H1 (cell line): ENCODE measurements around the gene MYOT. TPM values are rescaled to one million over a fixed set of nuclear protein-coding genes. Genes with fewer than 3 reads are reported as not detected.

Source experiments
- CTCF ChIA-PET: fragments of 300-600 bp; sonication (Branson Sonifier 250); formaldehyde crosslinking; loops from one replicate; lab custom pipeline; 2021; ENCODE audit not compliant: partially characterized antibody; lab: Charles Lee
- POLR2A ChIA-PET: fragments of 300-600 bp; sonication (Branson Sonifier 250); formaldehyde crosslinking; loops from one replicate; lab custom pipeline; 2021; ENCODE audit warnings: inconsistent platforms; ENCODE audit not compliant: partially characterized antibody; lab: Charles Lee
- DNase-seq, 2 experiments: peaks; one replicate each; pipeline versions ENCODE4 v3.0.0 to v3.0.0-alpha.2; 2010 to 2022; ENCODE audit warnings: low spot score in 2 of 2, low read depth in 1 of 2, mixed read lengths in 1 of 2
- FAIRE-seq: peaks from 2 replicates; lab custom pipeline; 2011; peaks lifted over from hg19 to GRCh38; lab: Jason Lieb, UNC
- H2AFZ ChIP-seq: 2 replicates; pipeline ENCODE4 v1.8.1; 2012; ENCODE audit warnings: low read length, inconsistent platforms
- H2AK5ac ChIP-seq: 2 replicates; pipeline ENCODE4 v1.6.1; 2013; ENCODE audit warnings: low read depth, low read length
- H2BK120ac ChIP-seq: replicated peaks from 2 replicates; pipeline ENCODE3; 2013; ENCODE audit warnings: low read depth, low read length, inconsistent platforms
- H2BK12ac ChIP-seq: 2 replicates; pipeline ENCODE4 v1.6.1; 2013; ENCODE audit warnings: low read depth, low read length
- H2BK15ac ChIP-seq: 2 replicates; pipeline ENCODE4 v1.6.1; 2013; ENCODE audit warnings: low read length
- H2BK20ac ChIP-seq: 2 replicates; pipeline ENCODE4 v1.6.1; 2013; ENCODE audit warnings: low read length
- H2BK5ac ChIP-seq: 2 replicates; pipeline ENCODE4 v1.6.1; 2013; ENCODE audit warnings: low read depth, low read length
- H3K14ac ChIP-seq: 2 replicates; pipeline ENCODE4 v1.6.1; 2013; ENCODE audit warnings: inconsistent platforms; ENCODE audit not compliant: insufficient read length
- H3K18ac ChIP-seq: 2 replicates; pipeline ENCODE4 v1.6.1; 2013; ENCODE audit warnings: low read length; ENCODE audit errors: extremely low read depth
- H3K23ac ChIP-seq: 2 replicates; pipeline ENCODE4 v1.6.1; 2013; ENCODE audit warnings: inconsistent platforms; ENCODE audit not compliant: insufficient read length
- H3K23me2 ChIP-seq: 2 replicates; pipeline ENCODE4 v1.6.1; 2013; ENCODE audit warnings: low read depth, low read length
- H3K27ac ChIP-seq: 2 replicates; pipeline ENCODE4 v1.6.1; 2011; ENCODE audit warnings: low read depth, low read length, inconsistent platforms
- H3K27me3 ChIP-seq, 4 experiments: replicated peaks in 1 of 4; 1 replicate in 1 of 4; 2 replicates in 3 of 4; pipeline versions ENCODE4 v1.6.1 to v1.8.1; 2011 to 2013; ENCODE audit warnings: low read length in 3 of 4, mild to moderate bottlenecking in 3 of 4, inconsistent platforms in 2 of 4, mixed read lengths in 2 of 4, moderate library complexity in 1 of 4; ENCODE audit not compliant: control insufficient read depth in 3 of 4, insufficient read depth in 3 of 4; ENCODE audit errors: extremely low read depth in 1 of 4
- H3K36me3 ChIP-seq, 4 experiments: 2 replicates each; pipeline versions ENCODE4 v1.6.1 to v1.8.1; 2011 to 2013; ENCODE audit warnings: mild to moderate bottlenecking in 4 of 4, low read length in 3 of 4, moderate library complexity in 2 of 4, control low read depth in 1 of 4, inconsistent platforms in 1 of 4; ENCODE audit not compliant: insufficient read depth in 4 of 4, control insufficient read depth in 2 of 4
- H3K4ac ChIP-seq: replicated peaks from 2 replicates; pipeline ENCODE3; 2013; ENCODE audit warnings: low read length, low read depth, mixed read lengths, inconsistent platforms; ENCODE audit not compliant: insufficient read length
- H3K4me1 ChIP-seq, 4 experiments: replicated peaks in 1 of 4; 1 replicate in 1 of 4; 2 replicates in 3 of 4; pipeline versions ENCODE4 v1.6.1 to v1.8.1; 2011 to 2013; ENCODE audit warnings: low read length in 3 of 4, inconsistent platforms in 2 of 4, mixed read lengths in 1 of 4; ENCODE audit not compliant: insufficient read depth in 4 of 4, control insufficient read depth in 3 of 4
- H3K4me2 ChIP-seq, 2 experiments: 2 replicates each; pipeline versions ENCODE4 v1.6.1 to v1.8.1; 2011 to 2013; ENCODE audit warnings: low read depth in 2 of 2, low read length in 2 of 2, control low read depth in 1 of 2, inconsistent platforms in 1 of 2, mild to moderate bottlenecking in 1 of 2; ENCODE audit not compliant: insufficient read depth in 1 of 2
- H3K4me3 ChIP-seq, 4 experiments: fragments of 200-600, 300-600 bp in 1 of 4; sonication (generic), shearing (Covaris generic), sonication (Bioruptor Twin) in 1 of 4; 2 replicates each; pipeline versions ENCODE4 v1.5.1 to v1.8.1; 2011 to 2016; ENCODE audit warnings: low read length in 4 of 4, low read depth in 3 of 4, control low read depth in 2 of 4, inconsistent platforms in 2 of 4, mild to moderate bottlenecking in 2 of 4, mixed read lengths in 1 of 4, moderate library complexity in 1 of 4; ENCODE audit not compliant: insufficient read depth in 2 of 4; ENCODE audit errors: extremely low read depth in 1 of 4
- H3K56ac ChIP-seq: replicated peaks from 2 replicates; pipeline ENCODE3; 2013; ENCODE audit warnings: low read depth, mild to moderate bottlenecking, mixed read lengths, low read length, inconsistent platforms; ENCODE audit not compliant: insufficient read length
- H3K79me1 ChIP-seq: 2 replicates; pipeline ENCODE4 v1.6.1; 2013; ENCODE audit warnings: low read depth, low read length, control low read depth
- H3K79me2 ChIP-seq, 2 experiments: 2 replicates each; pipeline versions ENCODE4 v1.6.1 to v1.8.1; 2012 to 2013; ENCODE audit warnings: low read length in 2 of 2, mild to moderate bottlenecking in 2 of 2, inconsistent platforms in 1 of 2; ENCODE audit not compliant: insufficient read depth in 2 of 2, control insufficient read depth in 1 of 2
- H3K9ac ChIP-seq, 4 experiments: replicated peaks in 1 of 4; 1 replicate in 1 of 4; 2 replicates in 3 of 4; pipeline versions ENCODE4 v1.6.1 to v1.8.1; 2011 to 2013; ENCODE audit warnings: low read depth in 3 of 4, low read length in 3 of 4, control low read depth in 2 of 4, mild to moderate bottlenecking in 2 of 4, moderate library complexity in 2 of 4, inconsistent platforms in 1 of 4; ENCODE audit errors: extremely low read depth in 1 of 4
- H3K9me3 ChIP-seq, 2 experiments: 2 replicates each; pipeline versions ENCODE4 v1.6.1 to v1.8.1; 2012 to 2013; ENCODE audit warnings: mild to moderate bottlenecking in 2 of 2, moderate library complexity in 2 of 2, control low read depth in 1 of 2, inconsistent platforms in 1 of 2, low read depth in 1 of 2, low read length in 1 of 2, mixed read lengths in 1 of 2; ENCODE audit not compliant: insufficient read depth in 2 of 2
- H4K20me1 ChIP-seq, 2 experiments: replicated peaks in 1 of 2; 2 replicates each; pipeline versions ENCODE3 to v1.8.1; 2011 to 2013; ENCODE audit warnings: inconsistent platforms in 2 of 2, low read length in 2 of 2, mild to moderate bottlenecking in 1 of 2; ENCODE audit not compliant: insufficient read depth in 2 of 2, control insufficient read depth in 1 of 2
- H4K5ac ChIP-seq: 2 replicates; pipeline ENCODE4 v1.6.1; 2013; ENCODE audit warnings: low read length, low read depth, mixed read lengths, inconsistent platforms; ENCODE audit not compliant: insufficient read length
- H4K8ac ChIP-seq: 2 replicates; pipeline ENCODE4 v1.8.0; 2013; ENCODE audit warnings: mild to moderate bottlenecking, moderate library complexity, low read length, inconsistent platforms; ENCODE audit not compliant: insufficient read depth; ENCODE audit errors: extremely low read depth
- H4K91ac ChIP-seq: replicated peaks from 2 replicates; pipeline ENCODE3; 2013; ENCODE audit warnings: low read length, mixed read lengths, inconsistent platforms; ENCODE audit not compliant: insufficient read length
- BCL11A ChIP-seq, 2 experiments: IDR thresholded peaks; one replicate each; pipeline ENCODE4 v1.6.1; 2011; ENCODE audit warnings: low read depth in 2 of 2, low read length in 2 of 2, mild to moderate bottlenecking in 2 of 2
- CEBPB ChIP-seq: IDR thresholded peaks from 2 replicates; pipeline ENCODE4 v1.6.1; 2012; ENCODE audit warnings: low read depth, low read length
- CTCF ChIP-seq, 3 experiments: IDR thresholded peaks; 1 replicate in 2 of 3; 2 replicates in 1 of 3; pipeline versions ENCODE4 v1.5.1 to v1.6.1; 2011; ENCODE audit warnings: low read length in 3 of 3, mild to moderate bottlenecking in 3 of 3, inconsistent platforms in 2 of 3, low read depth in 1 of 3, moderate library complexity in 1 of 3; ENCODE audit not compliant: insufficient read depth in 1 of 3; ENCODE audit errors: control extremely low read depth in 1 of 3
- E2F6 ChIP-seq: IDR thresholded peaks from 2 replicates; pipeline ENCODE4 v1.6.1; 2012; ENCODE audit warnings: inconsistent platforms
- RAD21 ChIP-seq, 2 experiments: IDR thresholded peaks in 1 of 2; conservative IDR thresholded peaks in 1 of 2; 2 replicates each; pipeline ENCODE4 v1.6.1; 2011; ENCODE audit warnings: low read depth in 2 of 2, low read length in 2 of 2, improper control_type of control experiment in 1 of 2, inconsistent platforms in 1 of 2, mild to moderate bottlenecking in 1 of 2, moderate library complexity in 1 of 2
- SRF ChIP-seq: IDR thresholded peaks from 2 replicates; pipeline ENCODE4 v1.6.1; 2011; ENCODE audit warnings: mild to moderate bottlenecking, low read depth, low read length, moderate library complexity
- WGBS, 2 experiments: shearing (Covaris generic) in 1 of 2; methylation state at CpG; one replicate each; pipeline versions ENCODE4 v1.1.6 to v1.1.7; 2013 to 2015; ENCODE audit warnings: low lambda C conversion rate in 2 of 2, mixed read lengths in 2 of 2, inconsistent platforms in 1 of 2, low coverage in 1 of 2, missing lambda C conversion rate in 1 of 2; ENCODE audit not compliant: insufficient replicate concordance in 2 of 2, insufficient coverage in 1 of 2, insufficient read length in 1 of 2; ENCODE audit errors: extremely low coverage in 1 of 2, missing lambda C conversion rate in 1 of 2; 5-methylcytosine and 5-hydroxymethylcytosine counted together
- polyA plus RNA-seq, 7 experiments: library from polyadenylated mRNA; depleted of rRNA in 3 of 7; stranded (reverse) in 5 of 7; unstranded in 2 of 7; fragments of >200 nt in 5 of 7; fragments of 200-250 nt in 2 of 7; gene quantifications; 1 replicate in 5 of 7; 2 replicates in 1 of 7; 4 replicates in 1 of 7; pipeline versions ENCODE4 v1.2.1 to v1.2.3, GENCODE V29; 2011 to 2013; ENCODE audit warnings: missing spikeins in 2 of 7, mixed read lengths in 2 of 7
- total RNA-seq: library from RNA; stranded (reverse); fragmentation: NEBNext Ultra II Directional; extraction: Animal tissue kit (Norgen Biotek cat#: 25700); gene quantifications from 2 replicates; pipeline ENCODE4 v1.2.1, GENCODE V29; 2021

Gene MYOT
- total and polyA plus RNA-seq, 2 of the 8 experiments (the other 6 are each of a cell fraction or from before 2014, with no cell fraction given) = not detected

GRCh38 chr5:137822158-137822764 lies 45.4 kb upstream of the MYOT start:
- ChIA-PET CTCF (interaction anchor here (0.7 to 2.4 kb wide), 24 partner anchors 11 to 277 kb away, joined by 3 to 61 read pairs (median 4); partner anchors contain the start of gene KLHL3), POLR2A (interaction anchor here (1.1 to 1.3 kb wide), 3 partner anchors 43 to 69 kb away, joined by 3 to 5 read pairs (median 5); partner anchors contain the start of gene HNRNPA0)
- no peak overlapping the region for H3K23ac ChIP-seq
- no peak overlapping the region for H2BK15ac ChIP-seq
- H3K14ac ChIP-seq = no peak overlapping the region
- no peak overlapping the region for H3K4me3 ChIP-seq
- no peak overlapping the region for H2BK12ac ChIP-seq
- no peaks in the 10 kb centered on the region for H3K9me3 ChIP-seq
- H3K4me2 ChIP-seq = no peak overlapping the region; a peak in 1 of 4 replicates
- H3K79me2 ChIP-seq = no peaks in the 10 kb centered on the region
- no peaks in the 10 kb centered on the region for H3K79me1 ChIP-seq
- no peak overlapping the region for H2BK5ac ChIP-seq
- H3K4ac ChIP-seq = no peak overlapping the region
- H3K36me3 ChIP-seq = no peaks in the 10 kb centered on the region
- no peak overlapping the region for H4K5ac ChIP-seq
- H4K20me1 ChIP-seq = no peaks in the 10 kb centered on the region
- 0 out of 2 replicates have a peak overlapping the region, but pooled peaks have one; percentile 36 for H2BK20ac ChIP-seq
- H3K27ac ChIP-seq = no peak overlapping the region
- H2AFZ ChIP-seq = peak overlapping the region; percentile 81
- WGBS, 2 experiments = 26% methylated on average over 6 of the region's 6 CpGs; no CpG with 5 or more reads in 1 of the 2 experiments
- no peaks in the 10 kb centered on the region for H3K23me2 ChIP-seq
- no peak overlapping the region for H4K91ac ChIP-seq
- H3K9ac ChIP-seq = no peak overlapping the region
- DNase-seq = peak; percentile 39 to 60
- FAIRE-seq = peak; percentile 97
- TF ChIP-seq CEBPB (peak; percentile 78), E2F6 (0 out of 2 replicates have a peak, but pooled peaks have one; percentile 28), RAD21 (IDR thresholded peaks at IDR 0.05 in 1 of 2, conservative IDR thresholded peaks at IDR 0.05 in 1 of 2; ENCODE audit: low read depth in 2 of 2, low read length in 2 of 2) (peak; percentile 88 to 90), CTCF (IDR thresholded peaks at IDR 0.05; ENCODE audit: control extremely low read depth in 1 of 3, insufficient read depth in 1 of 3, low read depth in 1 of 3, low read length in 3 of 3) (peak; percentile 7 to 80 (median 76)), SRF (no peak), BCL11A (IDR thresholded peaks at IDR 0.05; ENCODE audit: low read depth in 2 of 2, low read length in 2 of 2) (no peak)
- no peak overlapping the region for H3K56ac ChIP-seq
- H2BK120ac ChIP-seq = no peak overlapping the region
- H3K4me1 ChIP-seq = peaks cover 0 to 4% (median 1%) of the 10 kb centered on the region in 4 experiments; a peak in 2 of 7 replicates
- no peak overlapping the region for H2AK5ac ChIP-seq
- peaks cover 0 to 1% (median 0%) of the 10 kb centered on the region in 4 experiments; a peak in 1 of 7 replicates for H3K27me3 ChIP-seq
- no peak overlapping the region for H4K8ac ChIP-seq
- H3K18ac ChIP-seq = no peak overlapping the region
